GM18508 (cell line): ENCODE data around the gene FMN2.

Source experiments
- ATAC-seq: cut with Tn5 transposase; IDR thresholded peaks from one replicate; pipeline ENCODE4 v1.9.1; 2021; ENCODE audit warnings: moderate number of reproducible peaks; ENCODE audit not compliant: insufficient read depth, unreplicated experiment

Gene FMN2

DNA sequence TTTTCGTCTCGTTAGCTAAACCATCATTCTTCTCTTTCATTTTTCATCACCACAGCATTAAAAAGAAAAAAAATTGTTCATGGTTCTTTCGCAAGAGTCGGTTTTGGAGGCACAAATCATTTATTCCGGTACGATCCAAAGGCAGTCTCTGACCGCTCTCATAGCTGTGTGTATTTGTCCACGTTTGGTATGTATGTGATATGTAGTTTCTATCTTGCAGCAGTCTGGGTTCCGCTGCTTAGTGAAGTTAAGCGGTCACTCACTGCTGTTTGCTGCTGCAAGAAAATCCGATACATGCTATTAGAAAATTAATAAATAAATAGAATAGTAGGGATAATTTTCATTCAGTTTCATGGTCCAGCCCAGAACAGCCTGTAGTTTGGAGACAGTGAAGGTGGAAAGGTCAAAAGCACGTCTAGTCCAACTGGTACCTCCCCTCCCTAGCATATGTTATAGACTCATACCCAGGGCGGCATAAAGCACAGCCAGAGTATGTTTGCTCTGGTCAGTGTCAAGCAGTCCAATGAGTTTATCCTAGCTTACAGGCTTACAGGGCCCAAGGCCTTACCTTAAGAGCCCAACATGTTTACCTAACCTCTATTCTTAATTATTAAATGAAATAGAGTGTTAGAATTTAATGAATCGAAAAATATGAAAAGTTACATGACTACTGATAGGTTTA, 2.5 kb downstream of the FMN2 start:
- no peak for ATAC-seq

GRCh38 chr1:240096974-240097373, 5.3 kb downstream of the FMN2 start:
- no peak for ATAC-seq

DNA sequence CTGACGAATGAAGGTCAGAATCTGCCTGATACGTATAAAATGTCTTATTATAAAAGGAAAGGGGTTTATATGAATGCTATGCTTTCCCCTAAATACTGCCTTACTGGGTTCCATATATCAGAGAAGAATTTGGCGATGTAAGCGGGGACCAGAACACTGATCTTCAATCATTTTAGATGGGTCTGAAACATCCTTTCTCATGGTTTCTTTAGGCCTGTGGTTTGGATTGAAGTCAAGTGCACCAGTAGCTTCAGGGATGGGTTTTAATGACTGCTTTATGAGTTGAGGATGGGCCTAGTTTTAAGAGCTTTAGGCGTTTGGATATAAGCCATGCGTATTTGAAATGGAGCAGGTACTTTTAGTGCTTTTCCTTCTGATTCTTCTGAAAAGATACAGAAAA, 6.9 kb downstream of the FMN2 start:
- no peak for ATAC-seq

DNA sequence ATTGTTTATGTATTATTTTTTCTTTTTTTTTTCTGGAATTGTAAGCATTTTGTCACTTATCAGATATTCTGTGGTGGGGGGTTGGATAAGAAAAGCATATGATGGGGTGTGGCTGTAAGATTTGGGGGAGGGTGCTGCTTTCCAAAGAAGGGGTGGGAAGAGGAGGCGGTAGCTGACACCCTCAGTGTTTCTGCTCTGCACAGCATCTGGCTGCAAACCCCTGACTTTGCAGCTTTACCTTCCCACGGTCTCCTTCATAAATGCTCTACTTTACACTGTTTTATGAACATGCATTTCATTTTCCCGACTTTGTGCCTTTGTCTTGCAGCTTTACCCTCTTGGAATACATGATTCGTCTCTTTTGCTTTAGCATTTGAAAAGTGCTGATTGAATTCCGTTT, 7.6 kb downstream of the FMN2 start:
- ATAC-seq: no peak

DNA sequence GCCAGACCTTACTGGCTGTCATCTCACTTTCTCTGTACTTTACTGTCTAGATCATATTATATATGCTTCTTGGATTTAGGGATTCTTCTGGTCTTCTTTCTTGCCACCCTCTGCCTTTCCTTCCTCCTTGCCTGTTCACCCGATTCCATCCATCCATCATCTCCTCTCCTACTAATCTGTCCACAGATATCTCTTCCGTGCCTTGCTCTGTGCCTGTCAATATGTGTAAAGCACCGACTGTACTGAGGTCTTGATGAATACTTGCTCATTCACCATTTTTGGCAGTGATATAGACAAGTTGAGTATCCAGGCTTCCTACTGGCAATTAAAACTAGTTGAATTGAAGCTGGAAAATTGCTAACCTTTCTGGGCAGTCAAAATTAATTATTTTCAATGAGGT, 8.1 kb downstream of the FMN2 start:
- ATAC-seq: no peak

- ATAC-seq: no peak
Measured at GRCh38 chr1:240100371-240100934, 8.8 kb downstream of the FMN2 start.

- ATAC-seq: no peak
Measured at GRCh38 chr1:240101306-240101705, 9.6 kb downstream of the FMN2 start.

DNA sequence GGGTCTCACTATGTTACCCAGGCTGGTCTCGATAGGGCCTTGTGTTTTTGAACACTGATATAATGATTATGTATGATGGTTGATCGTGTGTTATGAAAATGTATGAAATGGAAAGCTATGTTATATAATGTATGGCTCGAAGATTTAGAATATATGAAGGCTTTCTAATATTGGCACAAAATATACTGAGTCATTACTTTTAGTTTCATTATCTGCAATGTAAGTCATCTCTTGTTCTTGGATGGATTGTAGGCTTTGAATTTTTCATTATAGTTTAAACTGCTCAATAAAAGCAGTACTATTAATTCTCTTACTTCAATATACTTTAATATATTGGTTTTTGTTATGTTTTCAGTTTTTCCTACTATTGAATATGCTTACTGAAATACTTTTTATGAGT, 10.1 kb downstream of the FMN2 start:
- no peak for ATAC-seq

- ATAC-seq: no peak
Measured at GRCh38 chr1:240104672-240105071, 13.0 kb downstream of the FMN2 start.

GRCh38 chr1:240107058-240107684, 15.5 kb downstream of the FMN2 start:
- ATAC-seq: no peak

DNA sequence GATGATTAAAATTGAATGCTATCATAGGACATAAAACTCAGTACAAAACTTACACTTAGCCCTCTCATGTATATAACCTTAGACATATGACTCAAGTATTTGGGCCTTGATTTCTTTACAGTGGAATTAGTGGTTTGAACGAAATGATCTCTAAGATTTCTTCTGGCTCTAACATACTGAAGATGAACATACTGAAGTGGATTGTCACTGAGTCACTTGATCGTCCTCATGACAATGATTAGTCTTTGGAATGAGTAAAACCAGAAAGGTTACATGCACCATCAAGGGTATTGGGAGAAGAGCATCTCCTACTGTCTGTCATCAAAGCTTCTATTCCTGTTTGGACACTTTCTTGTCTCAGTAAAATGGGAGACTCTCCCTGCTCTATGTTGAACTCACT, 17.4 kb downstream of the FMN2 start:
- ATAC-seq: no peak

GRCh38 chr1:240109920-240110636, 18.4 kb downstream of the FMN2 start:
- ATAC-seq: no peak

GRCh38 chr1:240111558-240111957, 19.9 kb downstream of the FMN2 start:
- no peak for ATAC-seq

GRCh38 chr1:240114222-240114621, 22.5 kb downstream of the FMN2 start:
- ATAC-seq: no peak

GRCh38 chr1:240115831-240116230, 24.1 kb downstream of the FMN2 start:
- ATAC-seq: no peak

- no peak for ATAC-seq
Measured at GRCh38 chr1:240116831-240117769, 25.4 kb downstream of the FMN2 start.

- ATAC-seq: no peak
Measured at GRCh38 chr1:240117930-240118329, 26.2 kb downstream of the FMN2 start.

- ATAC-seq: no peak
Measured at GRCh38 chr1:240122639-240123613, 31.2 kb downstream of the FMN2 start.

- ATAC-seq: no peak
Measured at GRCh38 chr1:240126821-240127220, 35.1 kb downstream of the FMN2 start.
